Right renal cortex interstitium (tissue), 3 donors: ENCODE data around the gene SUMO3. TPM values are rescaled to one million over a fixed set of nuclear protein-coding genes. Genes with fewer than 3 reads are reported as not detected.

Experiments
- DNase-seq, 3 donors: peaks; one replicate each; pipeline ENCODE4 v3.0.0-alpha.2; 2013; ENCODE audit warnings: low read depth in 3 of 3, low spot score in 2 of 3
- polyA plus RNA-seq, 3 donors: library from polyadenylated mRNA; unstranded; fragments of 120-200 nt; gene quantifications; one replicate each; pipeline ENCODE4 v1.2.1, GENCODE V29; 2013; ENCODE audit not compliant: insufficient read length in 3 of 3

The SUMO3 gene
- polyA plus RNA-seq, 3 donors, result 119 to 121 (median 119) TPM

- no peak for DNase-seq
Observed at GRCh38 chr21:44804762-44805161, 13.1 kb downstream of the SUMO3 start.

GRCh38 chr21:44803651-44804050 is 14.2 kb downstream of the SUMO3 start:
- DNase-seq, result no peak

GRCh38 chr21:44802396-44803153 is 15.3 kb downstream of the SUMO3 start:
- DNase-seq, result no peak

- peak in 1 of 3 donors; percentile 73 for DNase-seq
Observed at GRCh38 chr21:44801468-44802395, 16.1 kb downstream of the SUMO3 start, which contains the start of gene UBE2G2. UBE2G2 (minus strand) TSS chr21:44801820; CDS start chr21:44801748, 72 bp downstream.

GRCh38 chr21:44800971-44801467 is 16.8 kb downstream of the SUMO3 start:
- no peak for DNase-seq

- DNase-seq, result no peak
Observed at GRCh38 chr21:44800103-44800502, 17.8 kb downstream of the SUMO3 start.

GRCh38 chr21:44799646-44800045 is 18.2 kb downstream of the SUMO3 start:
- DNase-seq, result no peak

- DNase-seq, result no peak
Observed at GRCh38 chr21:44797775-44798174, 20.1 kb downstream of the SUMO3 start.

- DNase-seq, result no peak
Observed at GRCh38 chr21:44795342-44795741, 22.5 kb downstream of the SUMO3 start.

GRCh38 chr21:44793592-44794374 is 24.1 kb downstream of the SUMO3 start:
- DNase-seq, result no peak

- DNase-seq, result no peak
Observed at GRCh38 chr21:44792702-44793591, 24.9 kb downstream of the SUMO3 start.

GRCh38 chr21:44791993-44792392 is 25.9 kb downstream of the SUMO3 start:
- DNase-seq, result no peak

- no peak for DNase-seq
Observed at GRCh38 chr21:44791246-44791645, 26.6 kb downstream of the SUMO3 start.

GRCh38 chr21:44790368-44790767 is 27.5 kb downstream of the SUMO3 start:
- no peak for DNase-seq

- DNase-seq, result no peak
Observed at GRCh38 chr21:44789880-44790279, 28.0 kb downstream of the SUMO3 start.

GRCh38 chr21:44785620-44786335 is 32.1 kb downstream of the SUMO3 start:
- no peak for DNase-seq

- no peak for DNase-seq
Observed at GRCh38 chr21:44784810-44785209, 33.1 kb downstream of the SUMO3 start.

- DNase-seq, result no peak
Observed at GRCh38 chr21:44783020-44783696, 34.7 kb downstream of the SUMO3 start.
